ENCODE data around the gene MNX1. TPM values are rescaled to one million over a fixed set of nuclear protein-coding genes. Genes with fewer than 3 reads are reported as not detected.
A peak's percentile ranks its signal among the peaks of the same experiment; 100 is the strongest.

The MNX1 gene
- total RNA-seq, 1 experiment from 2014 or later = 0.28 TPM

- H3K4me2 ChIP-seq = no peak overlapping the region
- H3K79me2 ChIP-seq (ENCODE audit: low read depth) = no peaks in the 10 kb centered on the region
- no peaks in the 10 kb centered on the region for H3K27me3 ChIP-seq (ENCODE audit: insufficient read depth, low read depth)
- ChIA-PET POLR2A (ENCODE audit: unreplicated experiment) (no interaction called here), CTCF (no interaction called here)
- peaks cover 22% of the 10 kb centered on the region for H3K4me1 ChIP-seq (replicated peaks; ENCODE audit: insufficient read depth)
- no peaks in the 10 kb centered on the region for H3K36me3 ChIP-seq (ENCODE audit: low read depth)
- H3K27ac ChIP-seq = no peak overlapping the region
- no peaks in the 10 kb centered on the region for H3K9me2 ChIP-seq (ENCODE audit: insufficient read depth)
- H3K4me3 ChIP-seq = no peak overlapping the region
- TF ChIP-seq CTCF (conservative IDR thresholded peaks at IDR 0.05) (no peak), EZH2 (IDR thresholded peaks at IDR 0.05; ENCODE audit: low read depth) (no peak)
- BruUV-seq (replicated peaks) = no TSS peak
- H4K20me1 ChIP-seq (ENCODE audit: insufficient read depth) = no peaks in the 10 kb centered on the region
- H2AFZ ChIP-seq = no peak overlapping the region
- DNase-seq = no peak
- H3F3A ChIP-seq (ENCODE audit: insufficient read depth, low read depth) = peaks cover 17% of the 10 kb centered on the region; the same call in 1 of the 2 replicates
- intact Hi-C loops (cut with micrococcal nuclease; ENCODE audit: unreplicated experiment) = no loop called here
- H3K9me3 ChIP-seq (ENCODE audit: insufficient read depth, low read depth) = no peaks in the 10 kb centered on the region
Observed at GRCh38 chr7:157032128-157032527, 21.7 kb upstream of the MNX1 start.

- H3K4me1 ChIP-seq (replicated peaks; ENCODE audit: insufficient read depth) = peaks cover 22% of the 10 kb centered on the region
- POLR2A ChIA-PET (ENCODE audit: unreplicated experiment) = no interaction called here
- intact Hi-C loops (cut with micrococcal nuclease; ENCODE audit: unreplicated experiment) = no loop called here
Observed at GRCh38 chr7:157028199-157028903, 17.9 kb upstream of the MNX1 start.

GRCh38 chr7:157027568-157028198, 17.2 kb upstream of the MNX1 start:
- no peaks in the 10 kb centered on the region for H3K9me2 ChIP-seq (ENCODE audit: insufficient read depth)
- H3K79me2 ChIP-seq (ENCODE audit: low read depth) = no peaks in the 10 kb centered on the region
- peaks cover 9% of the 10 kb centered on the region for H3K27me3 ChIP-seq (ENCODE audit: insufficient read depth, low read depth)
- BruUV-seq (replicated peaks) = no TSS peak
- peak overlapping the region; percentile 51 for H3K27ac ChIP-seq
- peak overlapping the region; percentile 43; the same call in 1 of the 2 replicates for H3K4me3 ChIP-seq
- peaks cover 18% of the 10 kb centered on the region for H3K4me1 ChIP-seq (replicated peaks; ENCODE audit: insufficient read depth)
- H2AFZ ChIP-seq = peak overlapping the region; percentile 56
- DNase-seq = peak in 1 of 2 experiments; percentile 91
- H3F3A ChIP-seq (ENCODE audit: insufficient read depth, low read depth) = peaks cover 18% of the 10 kb centered on the region; the same call in 1 of the 2 replicates
- CTCF ChIA-PET = no interaction called here
- H3K36me3 ChIP-seq (ENCODE audit: low read depth) = no peaks in the 10 kb centered on the region
- POLR2A ChIA-PET (ENCODE audit: unreplicated experiment) = no interaction called here
- H3K9me3 ChIP-seq (ENCODE audit: insufficient read depth, low read depth) = no peaks in the 10 kb centered on the region
- intact Hi-C loops (cut with micrococcal nuclease; ENCODE audit: unreplicated experiment) = no loop called here
- peak overlapping the region; percentile 78 for H3K4me2 ChIP-seq
- TF ChIP-seq CTCF (conservative IDR thresholded peaks at IDR 0.05) (no peak), EZH2 (IDR thresholded peaks at IDR 0.05; ENCODE audit: low read depth) (no peak)
- no peaks in the 10 kb centered on the region for H4K20me1 ChIP-seq (ENCODE audit: insufficient read depth)

More at GRCh38 chr7:157028199-157028903, 17.9 kb upstream of the MNX1 start:
- H3F3A ChIP-seq (ENCODE audit: insufficient read depth, low read depth) = peaks cover 18% of the 10 kb centered on the region; the same call in 1 of the 2 replicates
- CTCF ChIA-PET = no interaction called here
- H3K9me2 ChIP-seq (ENCODE audit: insufficient read depth) = no peaks in the 10 kb centered on the region
- peaks cover 2% of the 10 kb centered on the region; the same call in 1 of the 2 replicates for H3K27me3 ChIP-seq (ENCODE audit: insufficient read depth, low read depth)
- no peaks in the 10 kb centered on the region for H4K20me1 ChIP-seq (ENCODE audit: insufficient read depth)
- no peak for DNase-seq
- no peak for TF ChIP-seq EZH2 (IDR thresholded peaks at IDR 0.05; ENCODE audit: low read depth)
- TF ChIP-seq CTCF (conservative IDR thresholded peaks at IDR 0.05) = no peak
- no peaks in the 10 kb centered on the region for H3K36me3 ChIP-seq (ENCODE audit: low read depth)
- peak overlapping the region; percentile 56 for H2AFZ ChIP-seq
- H3K9me3 ChIP-seq (ENCODE audit: insufficient read depth, low read depth) = no peaks in the 10 kb centered on the region
- no TSS peak for BruUV-seq (replicated peaks)
- H3K4me2 ChIP-seq = peak overlapping the region; percentile 78
- peak overlapping the region; percentile 51 for H3K27ac ChIP-seq
- H3K4me3 ChIP-seq = peak overlapping the region; percentile 43; the same call in 1 of the 2 replicates
- no peaks in the 10 kb centered on the region for H3K79me2 ChIP-seq (ENCODE audit: low read depth)
